ENCODE measurements around the gene MPDZ.

GRCh38 chr9:13292782-13293181, 13.3 kb upstream of the MPDZ start:
- TF ChIP-seq POLR2A (IDR thresholded peaks at IDR 0.05) (no peak), CTCF (IDR thresholded peaks at IDR 0.05) (no peak)
